ENCODE measurements around the gene PDZD7.

PDZD7 gene

DNA sequence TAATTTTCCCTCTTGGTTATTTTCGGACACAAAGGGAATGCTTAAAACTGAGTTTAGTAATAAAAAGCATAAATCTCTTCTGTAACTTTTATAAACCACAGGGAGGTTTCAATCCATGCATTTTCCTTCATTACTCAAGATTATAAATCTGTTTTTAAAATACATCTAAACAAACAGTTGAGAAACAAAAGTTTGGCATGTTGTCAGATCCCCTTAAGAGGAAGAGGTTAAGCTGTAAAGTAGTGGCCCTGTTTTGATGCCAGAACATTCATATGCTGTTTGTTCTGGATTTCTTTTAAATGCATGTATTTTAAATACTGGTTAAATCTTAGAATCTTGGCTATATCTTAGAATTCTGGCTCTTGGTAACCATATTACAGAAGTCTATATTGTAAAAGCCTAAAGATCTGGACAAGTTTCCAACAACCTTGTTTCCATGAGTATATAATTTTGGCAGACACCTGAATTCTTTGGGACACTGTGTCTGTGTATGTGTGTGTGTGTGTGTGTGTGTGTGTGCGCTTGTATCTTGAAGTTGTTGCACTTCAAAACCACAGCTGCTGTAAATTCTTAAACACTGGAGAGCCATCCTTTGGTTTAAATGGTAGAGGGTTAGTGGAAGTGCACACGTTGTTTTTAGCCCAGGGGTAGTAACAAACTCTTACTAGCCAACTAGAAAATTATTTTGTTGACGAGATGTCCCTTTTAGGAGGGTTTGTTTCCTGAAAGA lies 68.4 kb downstream of the PDZD7 start:
- DNase-seq = no peak

DNA sequence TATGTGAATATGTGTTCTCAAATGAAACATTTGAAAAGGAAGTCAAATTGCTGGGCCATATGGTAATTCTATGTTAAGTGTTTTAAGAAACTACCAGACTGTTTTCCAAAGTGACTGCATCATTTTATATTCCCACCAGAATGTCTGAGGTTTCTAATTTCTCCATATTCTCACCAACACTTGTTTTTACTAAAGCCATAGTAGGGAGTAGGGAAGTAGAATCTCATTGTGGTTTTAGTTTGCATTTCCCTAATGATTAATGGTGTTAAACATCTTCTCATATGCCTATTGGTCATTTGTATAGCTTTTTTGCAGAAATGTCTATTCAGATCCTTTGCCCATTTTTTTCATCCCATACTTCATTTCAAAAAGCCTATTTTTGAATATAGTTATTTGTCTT lies 70.7 kb downstream of the PDZD7 start:
- DNase-seq = no peak
